Left lung (tissue), 10 donors: ENCODE data around the gene NOL4L. TPM values are rescaled to one million over a fixed set of nuclear protein-coding genes. Genes with fewer than 3 reads are reported as not detected.

Source experiments
- ATAC-seq: fragments of 200-7000 bp; cut with Tn5 transposase; one replicate; pipeline ENCODE4 v1.9.1; 2020; ENCODE audit warnings: moderate library complexity
- DNase-seq, 4 donors: peaks; one replicate each; pipeline ENCODE4 v3.0.0-alpha.2; 2013 to 2020
- H3K27ac ChIP-seq, 2 donors: fragments of 200-600 bp; sonication (generic) in 1 of 2; one replicate each; pipeline versions ENCODE4 v1.5.0 to v1.8.0; 2020 to 2021
- H3K27me3 ChIP-seq, 2 donors: fragments of 200-600 bp; sonication (generic) in 1 of 2; one replicate each; pipeline versions ENCODE4 v1.5.0 to v1.8.0; 2020 to 2021
- H3K36me3 ChIP-seq, 2 donors: fragments of 200-600 bp; sonication (generic) in 1 of 2; one replicate each; pipeline versions ENCODE4 v1.5.0 to v1.8.0; 2020 to 2021
- H3K4me1 ChIP-seq, 2 donors: fragments of 200-600 bp; one replicate each; pipeline ENCODE4 v1.8.0; 2021
- H3K4me3 ChIP-seq, 2 donors: fragments of 200-600 bp; sonication (generic) in 1 of 2; one replicate each; pipeline versions ENCODE4 v1.5.0 to v1.8.0; 2020 to 2021; ENCODE audit warnings: mild to moderate bottlenecking in 1 of 2
- H3K9me3 ChIP-seq, 2 donors: fragments of 200-600 bp; sonication (generic) in 1 of 2; one replicate each; pipeline versions ENCODE4 v1.5.0 to v1.8.0; 2020 to 2021
- intact Hi-C, 2 donors: fragments of 100-400 bp; cut with DNase I; formaldehyde crosslinking; loops; one replicate each; pipeline versions ENCODE4 v1.11.2 to v1.14.2; 2022
- polyA plus RNA-seq, 6 donors: library from polyadenylated mRNA; unstranded; fragments of 120-200 nt; gene quantifications; one replicate each; pipeline ENCODE4 v1.2.1, GENCODE V29; 2013; ENCODE audit not compliant: insufficient read length in 6 of 6
- total RNA-seq, 2 donors: library from RNA; stranded (reverse); fragmentation: NEBNext Ultra II Directional; extraction: Animal tissue kit (Norgen Biotek cat#: 25700); gene quantifications; one replicate each; pipeline ENCODE4 v1.2.1, GENCODE V29; 2021
- TF ChIP-seq, protein P1 (sequence below), 2 donors: fragments of 200-600 bp; sonication (generic) in 1 of 2; IDR thresholded peaks; one replicate each; pipeline versions ENCODE4 v1.5.0 to v1.8.0; 2021; ENCODE audit warnings: antibody characterized with exemption in 2 of 2
- donor health status: DM: no; HTN: yes; CAD: no.
- donor health status: DM: no; HTN: no; CAD: no.

NOL4L gene
- total and polyA plus RNA-seq, 8 donors = 16.7 to 49.0 (median 40.7) TPM

DNA sequence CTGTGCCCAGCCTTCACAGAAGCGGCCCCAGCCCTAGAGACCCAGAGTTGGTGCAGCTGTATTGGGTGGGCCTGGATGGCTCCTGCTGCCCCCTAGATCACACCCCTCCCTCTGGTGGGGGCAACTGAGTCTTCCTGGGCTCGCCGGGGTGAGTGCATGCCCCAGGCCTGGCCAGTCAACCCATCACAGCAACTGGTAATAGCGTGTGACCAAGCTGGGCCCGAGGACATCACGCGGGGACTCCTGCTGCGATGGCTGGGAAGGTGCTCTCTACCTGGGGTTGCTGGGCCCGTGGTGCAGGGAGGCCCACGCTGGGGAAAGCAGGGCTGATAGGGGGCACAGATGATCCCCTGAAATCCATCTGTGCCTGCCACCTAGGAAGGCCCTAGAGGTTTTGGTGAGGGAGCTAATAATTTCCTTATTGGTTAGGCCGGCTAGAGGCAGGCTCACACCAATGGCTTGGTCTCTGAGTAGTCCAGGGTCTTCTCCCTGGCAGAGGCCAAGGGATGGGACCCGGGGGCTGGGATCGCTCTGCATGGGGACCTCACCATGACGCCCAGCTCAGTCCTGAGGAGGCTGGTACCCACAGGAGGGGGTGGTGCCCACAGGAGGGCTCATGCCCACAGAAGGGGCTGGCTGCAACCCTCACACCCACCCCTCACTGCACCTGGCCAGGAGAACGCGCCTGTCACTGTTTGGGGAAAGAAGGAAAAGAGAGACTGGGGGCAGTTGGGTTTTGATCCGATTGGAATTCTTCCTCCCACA, 123.1 kb downstream of the NOL4L start:
- Histone ChIP-seq H3K27ac (no peak overlapping the region), H3K4me3 (no peak overlapping the region), H3K27me3 (no peaks in the 10 kb centered on the region), H3K9me3 (no peaks in the 10 kb centered on the region), H3K4me1 (peaks cover 5 to 57% of the 10 kb centered on the region in 2 donors), H3K36me3 (no peaks in the 10 kb centered on the region)
- TF ChIP-seq, protein P1, sequence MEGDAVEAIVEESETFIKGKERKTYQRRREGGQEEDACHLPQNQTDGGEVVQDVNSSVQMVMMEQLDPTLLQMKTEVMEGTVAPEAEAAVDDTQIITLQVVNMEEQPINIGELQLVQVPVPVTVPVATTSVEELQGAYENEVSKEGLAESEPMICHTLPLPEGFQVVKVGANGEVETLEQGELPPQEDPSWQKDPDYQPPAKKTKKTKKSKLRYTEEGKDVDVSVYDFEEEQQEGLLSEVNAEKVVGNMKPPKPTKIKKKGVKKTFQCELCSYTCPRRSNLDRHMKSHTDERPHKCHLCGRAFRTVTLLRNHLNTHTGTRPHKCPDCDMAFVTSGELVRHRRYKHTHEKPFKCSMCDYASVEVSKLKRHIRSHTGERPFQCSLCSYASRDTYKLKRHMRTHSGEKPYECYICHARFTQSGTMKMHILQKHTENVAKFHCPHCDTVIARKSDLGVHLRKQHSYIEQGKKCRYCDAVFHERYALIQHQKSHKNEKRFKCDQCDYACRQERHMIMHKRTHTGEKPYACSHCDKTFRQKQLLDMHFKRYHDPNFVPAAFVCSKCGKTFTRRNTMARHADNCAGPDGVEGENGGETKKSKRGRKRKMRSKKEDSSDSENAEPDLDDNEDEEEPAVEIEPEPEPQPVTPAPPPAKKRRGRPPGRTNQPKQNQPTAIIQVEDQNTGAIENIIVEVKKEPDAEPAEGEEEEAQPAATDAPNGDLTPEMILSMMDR (IDR thresholded peaks at IDR 0.05) = no peak
- no peak for ATAC-seq
- no peak for DNase-seq
- intact Hi-C loops = no loop called here

DNA sequence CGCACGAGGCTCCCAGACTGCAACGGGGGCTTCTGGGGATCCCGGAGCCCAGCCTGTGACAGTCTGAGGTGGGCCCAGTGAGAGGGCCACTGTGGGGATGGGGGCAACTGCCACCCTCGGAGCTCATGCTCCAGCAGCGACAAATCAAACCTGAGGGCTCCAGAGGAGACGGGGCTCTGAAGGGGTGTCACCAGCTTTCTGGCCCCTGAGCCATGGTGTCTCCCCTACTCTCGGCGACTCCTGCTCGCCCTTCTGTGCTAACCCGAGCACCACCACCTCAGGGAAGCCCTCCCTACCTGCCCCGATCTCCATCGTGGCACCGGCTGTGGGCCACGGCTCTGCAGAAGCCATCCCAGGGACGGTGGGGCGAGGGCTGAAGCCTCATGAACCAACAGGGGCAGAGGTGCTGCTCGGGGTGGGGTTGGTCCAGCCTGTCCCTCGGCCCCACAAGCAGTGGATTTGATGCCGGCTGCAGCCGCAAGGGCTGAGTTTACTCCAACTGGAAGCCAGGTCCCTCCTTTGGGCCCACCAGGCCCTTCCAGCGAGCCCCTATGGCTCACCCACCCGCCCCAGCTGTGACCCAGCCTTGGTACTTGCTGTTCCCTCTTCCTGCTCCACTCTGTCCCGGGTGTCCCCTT, 124.3 kb downstream of the NOL4L start:
- Histone ChIP-seq H3K4me1 (peaks cover 5 to 51% of the 10 kb centered on the region in 2 donors), H3K9me3 (no peaks in the 10 kb centered on the region), H3K27me3 (no peaks in the 10 kb centered on the region), H3K36me3 (peaks cover 0 to 6% of the 10 kb centered on the region in 2 donors), H3K27ac (no peak overlapping the region), H3K4me3 (no peak overlapping the region)
- TF ChIP-seq, protein P1 (IDR thresholded peaks at IDR 0.05) = no peak
- intact Hi-C loops = no loop called here
- no peak for DNase-seq
- ATAC-seq = no peak

DNA sequence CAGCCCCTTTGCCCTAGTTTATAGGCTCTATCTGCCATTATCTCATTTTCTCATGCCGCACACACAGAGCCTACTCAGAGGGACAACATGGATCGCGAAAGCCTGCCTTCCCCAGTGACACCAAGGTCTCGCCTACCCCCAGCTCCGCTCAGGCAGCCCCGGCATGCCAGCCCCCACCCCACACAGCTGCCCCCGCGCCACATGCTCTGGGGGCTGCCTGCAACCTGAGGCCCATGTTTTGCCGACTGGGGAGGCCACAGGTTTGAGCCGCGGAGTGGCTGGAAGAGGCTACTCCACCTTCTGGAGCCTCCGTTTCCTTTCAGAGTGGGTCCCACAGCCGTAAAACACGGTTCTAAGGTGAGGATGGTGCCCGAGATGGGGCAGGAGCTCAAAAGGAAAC, 124.9 kb downstream of the NOL4L start:
- DNase-seq = no peak
- Histone ChIP-seq H3K4me1 (peaks cover 5 to 45% of the 10 kb centered on the region in 2 donors), H3K4me3 (no peak overlapping the region), H3K27ac (no peak overlapping the region), H3K36me3 (peaks cover 0 to 8% of the 10 kb centered on the region in 2 donors), H3K27me3 (no peaks in the 10 kb centered on the region), H3K9me3 (no peaks in the 10 kb centered on the region)
- intact Hi-C loops = no loop called here
- no peak for ATAC-seq
- TF ChIP-seq, protein P1 (IDR thresholded peaks at IDR 0.05) = no peak

DNA sequence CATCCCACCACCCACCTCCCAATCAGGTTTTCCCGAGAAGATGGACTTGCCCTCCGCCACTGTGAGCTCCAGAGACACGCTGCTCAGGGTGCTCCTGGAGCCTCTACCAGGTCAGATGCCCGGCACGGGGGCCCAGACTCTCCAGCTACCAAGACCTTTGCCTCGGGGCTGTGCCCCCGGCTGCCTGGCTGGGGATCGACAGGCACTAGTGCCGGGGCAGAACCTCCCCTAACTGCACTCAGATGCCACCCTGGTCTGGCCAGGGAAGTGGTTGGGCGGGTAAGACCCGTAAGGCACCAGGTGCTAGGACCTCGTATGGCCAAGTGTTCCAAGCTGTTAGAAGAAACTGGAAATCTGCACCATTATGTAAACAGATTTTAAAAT, 126.3 kb downstream of the NOL4L start:
- H3K9me3 ChIP-seq = no peaks in the 10 kb centered on the region
- intact Hi-C loops = no loop called here
- H3K4me3 ChIP-seq = no peak overlapping the region
- TF ChIP-seq, protein P1 (IDR thresholded peaks at IDR 0.05) = no peak
- peaks cover 0 to 22% of the 10 kb centered on the region in 2 donors for H3K36me3 ChIP-seq
- H3K27ac ChIP-seq = no peak overlapping the region
- no peak for ATAC-seq
- H3K27me3 ChIP-seq = no peaks in the 10 kb centered on the region
- no peak for DNase-seq
- H3K4me1 ChIP-seq = peaks cover 5 to 33% of the 10 kb centered on the region in 2 donors

DNA sequence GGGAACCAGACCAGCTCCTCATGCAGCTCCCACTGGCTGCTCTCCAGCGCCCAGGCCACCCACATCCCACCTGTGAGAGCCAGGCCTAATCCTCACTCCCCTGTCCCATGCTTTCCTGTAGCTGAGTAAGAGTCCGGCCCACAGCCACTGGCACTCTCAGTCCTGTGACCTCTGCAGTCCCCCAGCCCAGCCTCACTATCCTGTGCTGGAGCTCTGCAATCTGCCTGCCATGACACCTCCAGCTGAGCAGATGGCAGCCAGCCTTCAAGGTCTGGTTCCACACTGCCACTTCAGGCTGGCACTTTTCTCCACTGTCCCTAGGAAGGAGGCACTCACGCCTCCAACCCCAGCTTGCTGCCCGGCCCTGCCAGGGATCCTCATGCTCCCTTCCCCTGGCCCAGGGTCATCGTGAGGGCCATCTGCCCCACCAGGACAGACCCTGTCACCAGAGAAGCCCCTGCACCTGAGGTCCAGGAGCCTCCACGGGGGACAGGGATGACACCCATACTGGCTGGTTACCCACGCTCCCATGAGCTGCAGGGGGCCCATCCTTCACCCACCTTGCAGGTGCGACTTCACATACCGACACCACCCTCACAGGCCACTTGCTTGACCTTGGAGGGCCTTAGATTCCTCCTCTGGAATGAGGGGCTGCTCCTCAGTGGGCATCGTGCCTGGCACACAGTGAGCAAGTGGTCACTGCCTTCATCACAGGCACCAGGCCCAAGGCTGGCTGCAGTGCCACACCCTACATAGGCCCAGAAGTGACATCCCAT, 126.9 kb downstream of the NOL4L start:
- DNase-seq (peak in 1 of 4 donors; percentile 31), ATAC-seq (no peak)
- H3K27ac ChIP-seq = no peak overlapping the region
- TF ChIP-seq, protein P1 (IDR thresholded peaks at IDR 0.05) = no peak
- peaks cover 0 to 28% of the 10 kb centered on the region in 2 donors for H3K36me3 ChIP-seq
- no peaks in the 10 kb centered on the region for H3K27me3 ChIP-seq
- no peaks in the 10 kb centered on the region for H3K9me3 ChIP-seq
- intact Hi-C loops = no loop called here
- no peak overlapping the region for H3K4me3 ChIP-seq
- H3K4me1 ChIP-seq = peaks cover 5 to 27% of the 10 kb centered on the region in 2 donors
